ENCODE results near the gene GOLT1A.
"Not testable (repeated sequence)": the region's sequence is repeated elsewhere in the genome, so short reads cannot be mapped to it uniquely, and the experiment has no call there.

Gene GOLT1A

GRCh38 chr1:204248954-204249353 lies 35.2 kb upstream of the GOLT1A start:
- no peak for DNase-seq

GRCh38 chr1:204246876-204247275 lies 33.1 kb upstream of the GOLT1A start:
- DNase-seq: no peak

GRCh38 chr1:204242920-204243319 lies 29.1 kb upstream of the GOLT1A start:
- no peak for DNase-seq

- no peak for DNase-seq
These were observed 28.1 kb upstream of the GOLT1A start for GRCh38 chr1:204241914-204242313.

- no peak for DNase-seq
These were observed 27.3 kb upstream of the GOLT1A start for GRCh38 chr1:204241050-204241449.

GRCh38 chr1:204240233-204240632 lies 26.4 kb upstream of the GOLT1A start:
- DNase-seq: no peak

GRCh38 chr1:204239401-204239800 lies 25.6 kb upstream of the GOLT1A start:
- not testable (repeated sequence) for DNase-seq

- DNase-seq: not testable (repeated sequence)
These were observed 24.7 kb upstream of the GOLT1A start for GRCh38 chr1:204238520-204238919.

- not testable (repeated sequence) for DNase-seq
These were observed 23.7 kb upstream of the GOLT1A start for GRCh38 chr1:204237515-204237914.

GRCh38 chr1:204232526-204232925 lies 18.7 kb upstream of the GOLT1A start:
- DNase-seq: no peak

- no peak for DNase-seq
These were observed 16.4 kb upstream of the GOLT1A start for GRCh38 chr1:204230211-204230610.

GRCh38 chr1:204228896-204229295 lies 15.1 kb upstream of the GOLT1A start:
- peak in 3 of 6 experiments; percentile 3 to 19 (median 5) for DNase-seq

- no peak for DNase-seq
These were observed 14.4 kb upstream of the GOLT1A start for GRCh38 chr1:204227996-204228785.

- no peak for DNase-seq
These were observed 13.6 kb upstream of the GOLT1A start for GRCh38 chr1:204227351-204227750.

GRCh38 chr1:204225841-204226735 lies 12.3 kb upstream of the GOLT1A start:
- DNase-seq: no peak

- DNase-seq: no peak
These were observed 10.9 kb upstream of the GOLT1A start for GRCh38 chr1:204224655-204225054.

- no peak for DNase-seq
These were observed 9.5 kb upstream of the GOLT1A start for GRCh38 chr1:204223129-204223860.

- no peak for DNase-seq
These were observed 8.9 kb upstream of the GOLT1A start for GRCh38 chr1:204222764-204223055.

GRCh38 chr1:204222006-204222763 lies 8.4 kb upstream of the GOLT1A start:
- no peak for DNase-seq

GRCh38 chr1:204221271-204221670 lies 7.5 kb upstream of the GOLT1A start:
- DNase-seq: no peak

GRCh38 chr1:204219971-204220616 lies 6.3 kb upstream of the GOLT1A start:
- no peak for DNase-seq

- no peak for DNase-seq
These were observed 4.8 kb upstream of the GOLT1A start for GRCh38 chr1:204218552-204218951.

All from stimulated activated naive CD4-positive, alpha-beta T cell (primary cell).